Activated CD4-positive, alpha-beta T cell treated with anti-CD3 and anti-CD28 coated beads for 48 hours (primary cell): ENCODE measurements around the gene SSH3.
A peak's percentile ranks its signal among the peaks of the same experiment; 100 is the strongest.

Experiments
- DNase-seq: peaks from one replicate; pipeline ENCODE4 v3.0.0-alpha.2; 2020

Gene SSH3

GRCh38 chr11:67303132-67303834 lies at the start of gene SSH3:
SSH3 (plus strand) TSS chr11:67303530; CDS start chr11:67303626, 96 bp downstream.
- DNase-seq, result peak; percentile 53

GRCh38 chr11:67253872-67254624 lies 49.3 kb upstream of the SSH3 start:
- DNase-seq, result no peak

- no peak for DNase-seq
Measured at GRCh38 chr11:67254798-67255197, 48.5 kb upstream of the SSH3 start.

- no peak for DNase-seq
Measured at GRCh38 chr11:67255353-67255752, 48.0 kb upstream of the SSH3 start.

- no peak for DNase-seq
Measured at GRCh38 chr11:67255864-67256263, 47.5 kb upstream of the SSH3 start.

- no peak for DNase-seq
Measured at GRCh38 chr11:67256477-67257135, 46.7 kb upstream of the SSH3 start.

GRCh38 chr11:67260406-67260805 lies 42.9 kb upstream of the SSH3 start:
- no peak for DNase-seq

- peak; percentile 73 for DNase-seq
Measured at GRCh38 chr11:67260885-67261639, 42.3 kb upstream of the SSH3 start.

GRCh38 chr11:67261640-67261945 lies 41.7 kb upstream of the SSH3 start:
- no peak for DNase-seq

- DNase-seq, result no peak
Measured at GRCh38 chr11:67261946-67262681, 41.2 kb upstream of the SSH3 start.

GRCh38 chr11:67262731-67263675 lies 40.3 kb upstream of the SSH3 start:
- DNase-seq, result peak; percentile 83

GRCh38 chr11:67264260-67264659 lies 39.1 kb upstream of the SSH3 start:
- DNase-seq, result no peak

- DNase-seq, result peak; percentile 52
Measured at GRCh38 chr11:67264877-67265632, 38.3 kb upstream of the SSH3 start.

GRCh38 chr11:67265633-67266448 lies 37.5 kb upstream of the SSH3 start:
- DNase-seq, result peak; percentile 82

- DNase-seq, result peak; percentile 59
Measured at GRCh38 chr11:67266449-67267187, 36.7 kb upstream of the SSH3 start, which contains the start of gene GRK2. GRK2 (plus strand) TSS chr11:67266473; CDS start chr11:67266700, 227 bp downstream.

GRCh38 chr11:67267188-67268080 lies 35.9 kb upstream of the SSH3 start:
- DNase-seq, result no peak

- peak; percentile 83 for DNase-seq
Measured at GRCh38 chr11:67268081-67268961, 35.0 kb upstream of the SSH3 start.
